Adipose tissue (tissue), 3 donors: ENCODE data around the gene COL6A2. TPM values are rescaled to one million over a fixed set of nuclear protein-coding genes. Genes with fewer than 3 reads are reported as not detected.

Source experiments
- H3K27ac ChIP-seq: one replicate; pipeline ENCODE4 v1.5.1; 2013; ENCODE audit warnings: low read depth, low read length
- WGBS, 3 donors: extraction: QIAGEN DNeasy Blood & Tissue Kit; methylation state at CpG; one replicate each; pipeline ENCODE4 v1.1.7; 2013; 5-methylcytosine and 5-hydroxymethylcytosine counted together
- polyA plus RNA-seq, 3 donors: library from polyadenylated mRNA; stranded (reverse); fragments of 200-250 nt; gene quantifications; one replicate each; pipeline ENCODE4 v1.2.3, GENCODE V29; 2013
- donor health status: healthy with polysubstance abuse.
- donor health status: Bipolar disorder and iron deficiency.
- donor health status: healthy.

The COL6A2 gene
- polyA plus RNA-seq, 3 donors: 65.8 to 455 (median 431) TPM

- WGBS, 3 donors: 86 to 94% (median 93%) methylated on average over 12 of the region's 12 CpGs
- H3K27ac ChIP-seq: no peak overlapping the region
These were observed 38.7 kb upstream of the COL6A2 start for GRCh38 chr21:46059195-46059594.

- 83 to 89% (median 87%) methylated on average over 21 of the region's 21 CpGs for WGBS, 3 donors
These were observed 38.0 kb upstream of the COL6A2 start for GRCh38 chr21:46059711-46060455.

GRCh38 chr21:46060596-46061061 lies 37.3 kb upstream of the COL6A2 start:
- WGBS, 3 donors: 30 to 66% (median 36%) methylated on average over 11 of the region's 11 CpGs

More at GRCh38 chr21:46059711-46060455, 38.0 kb upstream of the COL6A2 start:
- H3K27ac ChIP-seq: peak overlapping the region; percentile 41

GRCh38 chr21:46061063-46061462 lies 36.8 kb upstream of the COL6A2 start:
- 69 to 80% (median 74%) methylated on average over 6 of the region's 6 CpGs for WGBS, 3 donors
- no peak overlapping the region for H3K27ac ChIP-seq

More at GRCh38 chr21:46060596-46061061, 37.3 kb upstream of the COL6A2 start:
- H3K27ac ChIP-seq: peak overlapping the region; percentile 41

GRCh38 chr21:46061518-46061917 lies 36.4 kb upstream of the COL6A2 start:
- H3K27ac ChIP-seq: no peak overlapping the region
- 61 to 79% (median 75%) methylated on average over 6 of the region's 6 CpGs for WGBS, 3 donors

GRCh38 chr21:46061950-46062349 lies 36.0 kb upstream of the COL6A2 start:
- 87 to 96% (median 92%) methylated on average over 5 of the region's 5 CpGs for WGBS, 3 donors
- H3K27ac ChIP-seq: no peak overlapping the region

GRCh38 chr21:46062471-46063211 lies 35.3 kb upstream of the COL6A2 start:
- WGBS, 3 donors: 81 to 91% (median 84%) methylated on average over 5 of the region's 5 CpGs

GRCh38 chr21:46063227-46063626 lies 34.7 kb upstream of the COL6A2 start:
- no peak overlapping the region for H3K27ac ChIP-seq
- WGBS, 3 donors: 68 to 89% (median 85%) methylated on average over 4 of the region's 4 CpGs

More at GRCh38 chr21:46062471-46063211, 35.3 kb upstream of the COL6A2 start:
- no peak overlapping the region for H3K27ac ChIP-seq

GRCh38 chr21:46063734-46064680 lies 33.9 kb upstream of the COL6A2 start:
- WGBS, 3 donors: 83 to 87% (median 84%) methylated on average over 30 of the region's 30 CpGs
- H3K27ac ChIP-seq: peak overlapping the region; percentile 22

- H3K27ac ChIP-seq: no peak overlapping the region
- WGBS, 3 donors: 42 to 64% (median 47%) methylated on average over 10 to 13 of the region's 13 CpGs
These were observed 33.1 kb upstream of the COL6A2 start for GRCh38 chr21:46064870-46065214.

GRCh38 chr21:46065215-46065913 lies 32.5 kb upstream of the COL6A2 start:
- 8 to 21% (median 18%) methylated on average over 22 of the region's 22 CpGs for WGBS, 3 donors
- no peak overlapping the region for H3K27ac ChIP-seq

GRCh38 chr21:46065914-46066551 lies 31.9 kb upstream of the COL6A2 start:
- 38 to 51% (median 38%) methylated on average over 23 of the region's 23 CpGs for WGBS, 3 donors
- H3K27ac ChIP-seq: no peak overlapping the region

GRCh38 chr21:46066591-46067331 lies 31.2 kb upstream of the COL6A2 start:
- peak overlapping the region; percentile 34 for H3K27ac ChIP-seq
- 45 to 69% (median 52%) methylated on average over 29 of the region's 29 CpGs for WGBS, 3 donors

GRCh38 chr21:46067505-46068201 lies 30.3 kb upstream of the COL6A2 start:
- no peak overlapping the region for H3K27ac ChIP-seq
- 71 to 80% (median 73%) methylated on average over 30 to 32 of the region's 32 CpGs for WGBS, 3 donors

- H3K27ac ChIP-seq: no peak overlapping the region
- WGBS, 3 donors: 58 to 88% (median 78%) methylated on average over 12 to 14 of the region's 14 CpGs
These were observed 29.3 kb upstream of the COL6A2 start for GRCh38 chr21:46068516-46069079.

GRCh38 chr21:46069166-46069565 lies 28.7 kb upstream of the COL6A2 start:
- WGBS, 3 donors: 77 to 94% (median 94%) methylated on average over 7 to 13 of the region's 13 CpGs
- no peak overlapping the region for H3K27ac ChIP-seq
